Measurements from ENCODE around the gene OR2T29.
"Not testable (repeated sequence)": the region's sequence is repeated elsewhere in the genome, so short reads cannot be mapped to it uniquely, and the experiment has no call there.

GRCh38 chr1:248510217-248510616, 52.4 kb downstream of the OR2T29 start:
- not testable (repeated sequence) for TF ChIP-seq POLR2A (IDR thresholded peaks at IDR 0.05)
- TF ChIP-seq, protein P1, sequence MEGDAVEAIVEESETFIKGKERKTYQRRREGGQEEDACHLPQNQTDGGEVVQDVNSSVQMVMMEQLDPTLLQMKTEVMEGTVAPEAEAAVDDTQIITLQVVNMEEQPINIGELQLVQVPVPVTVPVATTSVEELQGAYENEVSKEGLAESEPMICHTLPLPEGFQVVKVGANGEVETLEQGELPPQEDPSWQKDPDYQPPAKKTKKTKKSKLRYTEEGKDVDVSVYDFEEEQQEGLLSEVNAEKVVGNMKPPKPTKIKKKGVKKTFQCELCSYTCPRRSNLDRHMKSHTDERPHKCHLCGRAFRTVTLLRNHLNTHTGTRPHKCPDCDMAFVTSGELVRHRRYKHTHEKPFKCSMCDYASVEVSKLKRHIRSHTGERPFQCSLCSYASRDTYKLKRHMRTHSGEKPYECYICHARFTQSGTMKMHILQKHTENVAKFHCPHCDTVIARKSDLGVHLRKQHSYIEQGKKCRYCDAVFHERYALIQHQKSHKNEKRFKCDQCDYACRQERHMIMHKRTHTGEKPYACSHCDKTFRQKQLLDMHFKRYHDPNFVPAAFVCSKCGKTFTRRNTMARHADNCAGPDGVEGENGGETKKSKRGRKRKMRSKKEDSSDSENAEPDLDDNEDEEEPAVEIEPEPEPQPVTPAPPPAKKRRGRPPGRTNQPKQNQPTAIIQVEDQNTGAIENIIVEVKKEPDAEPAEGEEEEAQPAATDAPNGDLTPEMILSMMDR (IDR thresholded peaks at IDR 0.05) = not testable (repeated sequence)

All from adrenal gland (tissue), 5 donors.